HG02938 (cell line): Measurements from ENCODE around the gene PLA2G12B.
"Not testable (repeated sequence)": the region's sequence is repeated elsewhere in the genome, so short reads cannot be mapped to it uniquely, and the experiment has no call there.

Source experiments
- ATAC-seq: cut with Tn5 transposase; IDR thresholded peaks from one replicate; pipeline ENCODE4 v1.9.1; 2021; ENCODE audit warnings: mild to moderate bottlenecking, moderate library complexity; ENCODE audit not compliant: unreplicated experiment

The PLA2G12B gene

GRCh38 chr10:72954596-72955554 is at the start of gene PLA2G12B:
Gene PLA2G12B (minus strand): TSS chr10:72954806. CDS start chr10:72954685, 121 bp downstream.
- no peak for ATAC-seq

GRCh38 chr10:73003822-73004221 is 49.2 kb upstream of the PLA2G12B start:
- no peak for ATAC-seq

- ATAC-seq, result no peak
These were observed 46.4 kb upstream of the PLA2G12B start for GRCh38 chr10:73000973-73001372.

- ATAC-seq, result no peak
These were observed 42.5 kb upstream of the PLA2G12B start for GRCh38 chr10:72997099-72997498.

GRCh38 chr10:72995459-72995858 is 40.9 kb upstream of the PLA2G12B start:
- ATAC-seq, result not testable (repeated sequence)

- ATAC-seq, result not testable (repeated sequence)
These were observed 35.2 kb upstream of the PLA2G12B start for GRCh38 chr10:72989771-72990170.

GRCh38 chr10:72984618-72985017 is 30.0 kb upstream of the PLA2G12B start:
- not testable (repeated sequence) for ATAC-seq

GRCh38 chr10:72981882-72982529 is 27.4 kb upstream of the PLA2G12B start:
- no peak for ATAC-seq

GRCh38 chr10:72981028-72981881 is 26.6 kb upstream of the PLA2G12B start:
- no peak for ATAC-seq

GRCh38 chr10:72980348-72980747 is 25.7 kb upstream of the PLA2G12B start:
- ATAC-seq, result no peak

GRCh38 chr10:72979709-72980108 is 25.1 kb upstream of the PLA2G12B start:
- ATAC-seq, result no peak

GRCh38 chr10:72976886-72977285 is 22.3 kb upstream of the PLA2G12B start:
- no peak for ATAC-seq

GRCh38 chr10:72956001-72956400 is 1.4 kb upstream of the PLA2G12B start:
- ATAC-seq, result no peak

- no peak for ATAC-seq
These were observed 393 bp downstream of the PLA2G12B start for GRCh38 chr10:72954230-72954595.

- no peak for ATAC-seq
These were observed 919 bp downstream of the PLA2G12B start for GRCh38 chr10:72953687-72954086.

- ATAC-seq, result no peak
These were observed 1.9 kb downstream of the PLA2G12B start for GRCh38 chr10:72952642-72953158.

- no peak for ATAC-seq
These were observed 2.4 kb downstream of the PLA2G12B start for GRCh38 chr10:72952189-72952588.

GRCh38 chr10:72951760-72952159 is 2.8 kb downstream of the PLA2G12B start:
- ATAC-seq, result no peak

GRCh38 chr10:72948762-72949161 is 5.8 kb downstream of the PLA2G12B start:
- no peak for ATAC-seq

- no peak for ATAC-seq
These were observed 7.6 kb downstream of the PLA2G12B start for GRCh38 chr10:72946963-72947362.
